Activated naive CD8-positive, alpha-beta T cell treated with anti-CD3 and anti-CD28 coated beads for 36 hours (primary cell): ENCODE data around the gene TMBIM1. TPM values are rescaled to one million over a fixed set of nuclear protein-coding genes. Genes with fewer than 3 reads are reported as not detected.

Experiments
- DNase-seq: peaks from one replicate; pipeline ENCODE4 v3.0.0; 2021
- H3K27ac Mint-ChIP-seq: one replicate; pipeline ENCODE4 v1.8.0; 2022; ENCODE audit warnings: mild to moderate bottlenecking, moderate library complexity, mixed read lengths
- H3K27me3 Mint-ChIP-seq: one replicate; pipeline ENCODE4 v1.8.0; 2022; ENCODE audit warnings: mild to moderate bottlenecking, mixed read lengths
- H3K36me3 Mint-ChIP-seq: one replicate; pipeline ENCODE4 v1.8.0; 2021; ENCODE audit warnings: mild to moderate bottlenecking, mixed read lengths
- H3K4me1 Mint-ChIP-seq: one replicate; pipeline ENCODE4 v1.8.0; 2021; ENCODE audit warnings: mixed read lengths
- H3K4me3 Mint-ChIP-seq: one replicate; pipeline ENCODE4 v1.8.0; 2022; ENCODE audit warnings: mild to moderate bottlenecking, moderate library complexity, mixed read lengths
- H3K9me3 Mint-ChIP-seq: one replicate; pipeline ENCODE4 v1.8.0; 2022; ENCODE audit warnings: mixed read lengths
- total RNA-seq, 2 experiments: library from RNA; stranded (reverse); gene quantifications; one replicate each; pipeline ENCODE4 v1.2.3, GENCODE V29; 2021

Gene TMBIM1
- total RNA-seq, 2 experiments from 2014 or later = 47.5 to 52.2 TPM

DNA sequence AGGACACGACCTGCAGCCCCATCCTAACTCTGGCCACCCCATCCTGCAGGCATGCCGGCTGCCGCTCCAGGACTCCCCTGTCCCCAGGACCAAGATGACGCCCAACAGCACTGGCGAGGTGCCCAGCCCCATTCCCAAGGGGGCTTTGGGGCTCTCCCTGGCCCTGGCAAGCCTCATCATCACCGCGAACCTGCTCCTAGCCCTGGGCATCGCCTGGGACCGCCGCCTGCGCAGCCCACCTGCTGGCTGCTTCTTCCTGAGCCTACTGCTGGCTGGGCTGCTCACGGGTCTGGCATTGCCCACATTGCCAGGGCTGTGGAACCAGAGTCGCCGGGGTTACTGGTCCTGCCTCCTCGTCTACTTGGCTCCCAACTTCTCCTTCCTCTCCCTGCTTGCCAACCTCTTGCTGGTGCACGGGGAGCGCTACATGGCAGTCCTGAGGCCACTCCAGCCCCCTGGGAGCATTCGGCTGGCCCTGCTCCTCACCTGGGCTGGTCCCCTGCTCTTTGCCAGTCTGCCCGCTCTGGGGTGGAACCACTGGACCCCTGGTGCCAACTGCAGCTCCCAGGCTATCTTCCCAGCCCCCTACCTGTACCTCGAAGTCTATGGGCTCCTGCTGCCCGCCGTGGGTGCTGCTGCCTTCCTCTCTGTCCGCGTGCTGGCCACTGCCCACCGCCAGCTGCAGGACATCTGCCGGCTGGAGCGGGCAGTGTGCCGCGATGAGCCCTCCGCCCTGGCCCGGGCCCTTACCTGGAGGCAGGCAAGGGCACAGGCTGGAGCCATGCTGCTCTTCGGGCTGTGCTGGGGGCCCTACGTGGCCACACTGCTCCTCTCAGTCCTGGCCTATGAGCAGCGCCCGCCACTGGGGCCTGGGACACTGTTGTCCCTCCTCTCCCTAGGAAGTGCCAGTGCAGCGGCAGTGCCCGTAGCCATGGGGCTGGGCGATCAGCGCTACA is 29.4 kb downstream of the TMBIM1 start:
- no peak for DNase-seq
- H3K27me3 Mint-ChIP-seq = no peaks in the 10 kb centered on the region
- no peaks in the 10 kb centered on the region for H3K9me3 Mint-ChIP-seq
- H3K4me3 Mint-ChIP-seq = no peak overlapping the region
- H3K27ac Mint-ChIP-seq = no peak overlapping the region
- H3K4me1 Mint-ChIP-seq = peaks cover 22% of the 10 kb centered on the region
- H3K36me3 Mint-ChIP-seq = peaks cover 7% of the 10 kb centered on the region

DNA sequence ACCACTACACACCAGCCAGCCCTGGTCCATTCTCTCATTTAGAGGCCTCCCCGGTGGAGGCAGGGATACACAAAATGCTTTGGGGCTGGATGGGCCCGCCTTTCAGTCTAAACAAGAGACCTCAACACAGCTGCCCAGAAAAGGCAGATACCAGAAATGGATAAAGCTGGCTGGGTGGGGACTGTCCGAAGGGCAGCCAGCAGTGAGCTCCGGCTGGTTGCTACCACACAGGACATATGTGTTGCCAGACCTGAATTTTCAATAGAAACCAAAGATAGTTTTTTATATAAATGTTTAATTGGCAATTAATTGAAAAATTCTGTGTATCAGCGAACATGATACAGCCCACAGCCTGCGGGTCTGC is 30.1 kb downstream of the TMBIM1 start:
- H3K4me1 Mint-ChIP-seq = peaks cover 23% of the 10 kb centered on the region
- DNase-seq = no peak
- no peak overlapping the region for H3K27ac Mint-ChIP-seq
- H3K36me3 Mint-ChIP-seq = peaks cover 4% of the 10 kb centered on the region
- no peak overlapping the region for H3K4me3 Mint-ChIP-seq
- H3K9me3 Mint-ChIP-seq = no peaks in the 10 kb centered on the region
- no peaks in the 10 kb centered on the region for H3K27me3 Mint-ChIP-seq

- no peak for DNase-seq
- Mint-ChIP-seq H3K27me3 (no peaks in the 10 kb centered on the region), H3K9me3 (no peaks in the 10 kb centered on the region), H3K36me3 (peaks cover 4% of the 10 kb centered on the region), H3K4me1 (peaks cover 27% of the 10 kb centered on the region), H3K27ac (peak overlapping the region; percentile 13), H3K4me3 (no peak overlapping the region)
These were observed 30.7 kb downstream of the TMBIM1 start for GRCh38 chr2:218261423-218262236.

- Mint-ChIP-seq H3K4me3 (no peak within 1 kb of the TSS), H3K9me3 (no peaks in the 10 kb centered on the region)
These were observed 31.4 kb downstream of the TMBIM1 start, which contains the start of gene GPBAR1 for GRCh38 chr2:218260742-218261422. Gene GPBAR1, plus strand, starts transcription at chr2:218261015. Its CDS starts 1,710 bp downstream, at chr2:218262725.

DNA sequence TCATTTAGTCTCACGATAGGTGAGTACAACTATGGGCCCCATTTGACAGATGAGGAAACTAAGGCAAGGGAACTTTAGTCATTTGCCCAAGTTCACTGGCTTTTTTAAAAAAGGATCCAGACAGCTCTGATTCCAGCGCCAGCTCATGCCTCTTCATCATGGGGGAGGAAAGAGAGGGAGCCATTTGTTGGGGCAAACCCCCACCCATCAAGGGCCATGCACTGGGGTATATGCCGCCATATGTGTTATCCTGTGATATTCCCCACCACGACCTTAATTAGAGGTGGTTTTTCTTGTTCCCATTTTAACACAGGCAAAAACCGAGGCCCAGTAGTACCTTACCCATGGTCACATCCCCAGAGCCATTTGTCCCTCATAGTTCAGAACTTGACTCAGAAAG is 32.1 kb downstream of the TMBIM1 start:
- H3K9me3 Mint-ChIP-seq = no peaks in the 10 kb centered on the region
- no peak for DNase-seq
- H3K4me3 Mint-ChIP-seq = no peak overlapping the region
- H3K36me3 Mint-ChIP-seq = peaks cover 11% of the 10 kb centered on the region
- H3K4me1 Mint-ChIP-seq = peaks cover 29% of the 10 kb centered on the region
- H3K27me3 Mint-ChIP-seq = no peaks in the 10 kb centered on the region
- H3K27ac Mint-ChIP-seq = no peak overlapping the region

More at GRCh38 chr2:218260742-218261422, 31.4 kb downstream of the TMBIM1 start, which contains the start of gene GPBAR1:
- H3K27ac Mint-ChIP-seq = peak within 1 kb of the TSS; percentile 13
- no peak for DNase-seq
- peaks cover 8% of the 10 kb centered on the region for H3K36me3 Mint-ChIP-seq
- H3K27me3 Mint-ChIP-seq = no peaks in the 10 kb centered on the region
- peaks cover 26% of the 10 kb centered on the region for H3K4me1 Mint-ChIP-seq

DNA sequence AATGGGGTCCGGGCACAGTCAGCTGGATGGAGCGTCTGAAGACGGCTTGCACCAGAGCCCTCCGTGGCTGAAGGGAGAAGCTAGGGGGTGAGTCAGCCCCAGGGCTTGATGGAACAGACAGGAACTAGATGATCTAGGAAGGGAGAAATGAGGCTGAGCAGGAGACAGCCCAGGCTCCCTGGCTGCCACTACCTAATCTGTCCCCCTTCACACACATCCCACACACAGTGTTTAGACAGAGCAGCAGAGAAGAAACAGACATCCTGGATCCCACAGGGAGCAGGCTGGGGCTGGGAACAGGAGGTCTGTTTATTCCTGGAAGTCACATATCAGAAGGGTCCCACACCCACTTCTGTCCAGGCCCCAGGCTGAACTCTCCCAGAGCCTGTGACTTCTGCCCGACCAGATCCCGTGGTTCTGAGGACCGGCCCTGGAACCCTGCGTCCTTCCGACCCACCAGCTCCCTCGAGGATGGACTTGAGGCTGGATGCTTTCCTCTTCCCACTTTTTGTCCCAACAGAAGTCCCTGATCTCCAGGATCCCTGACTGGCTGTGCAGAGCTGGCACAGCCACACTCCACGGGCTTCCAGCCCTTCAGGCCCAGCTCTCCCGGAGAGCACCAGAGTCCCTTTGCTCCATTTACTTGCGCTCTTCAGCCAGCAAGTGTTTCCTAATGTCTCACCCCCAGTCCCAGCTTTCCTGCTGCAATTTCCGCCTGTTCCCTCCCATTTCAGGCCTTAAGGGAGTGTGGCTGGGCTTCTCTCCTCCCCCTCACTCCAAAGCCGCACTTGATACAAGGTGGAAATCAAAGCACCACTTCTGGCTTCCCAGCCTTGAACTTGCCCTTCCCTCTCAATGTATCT is 33.0 kb downstream of the TMBIM1 start:
- Mint-ChIP-seq H3K4me1 (peaks cover 36% of the 10 kb centered on the region), H3K27me3 (no peaks in the 10 kb centered on the region), H3K27ac (peak overlapping the region; percentile 54), H3K9me3 (no peaks in the 10 kb centered on the region), H3K4me3 (no peak overlapping the region), H3K36me3 (peaks cover 15% of the 10 kb centered on the region)
- DNase-seq = no peak

DNA sequence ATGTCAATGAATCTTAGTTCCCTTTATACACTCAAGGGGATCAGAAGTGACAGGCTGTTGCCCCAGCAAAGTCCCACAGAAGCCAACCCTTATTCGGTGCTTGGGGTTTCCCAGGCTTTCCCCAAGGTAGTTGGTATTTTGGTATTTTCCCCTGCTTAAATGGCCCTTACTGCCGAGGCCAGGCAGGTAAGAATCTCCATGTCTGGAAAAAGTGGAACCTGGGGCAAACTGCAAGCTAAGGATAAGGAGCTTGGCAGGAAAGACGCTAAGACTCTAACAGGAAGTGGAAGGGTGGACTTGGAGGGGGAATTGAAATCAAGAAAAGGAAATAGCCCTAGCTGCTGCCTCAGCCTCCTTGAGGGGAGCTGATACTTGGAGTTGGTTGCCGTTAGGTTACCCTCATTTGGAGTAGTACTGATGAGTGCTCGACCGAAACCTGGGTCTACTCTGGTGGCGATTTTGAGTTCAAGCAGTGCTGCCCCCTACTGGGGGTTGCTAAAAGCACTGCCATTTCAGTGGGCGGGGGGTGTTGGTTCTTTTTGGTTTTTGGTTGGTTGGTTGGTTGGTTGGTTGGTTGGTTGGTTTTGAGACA is 34.8 kb downstream of the TMBIM1 start:
- Mint-ChIP-seq H3K9me3 (no peaks in the 10 kb centered on the region), H3K4me1 (peaks cover 33% of the 10 kb centered on the region), H3K27ac (peak overlapping the region; percentile 82), H3K4me3 (no peak overlapping the region), H3K27me3 (no peaks in the 10 kb centered on the region), H3K36me3 (peaks cover 20% of the 10 kb centered on the region)
- peak; percentile 70 for DNase-seq

DNA sequence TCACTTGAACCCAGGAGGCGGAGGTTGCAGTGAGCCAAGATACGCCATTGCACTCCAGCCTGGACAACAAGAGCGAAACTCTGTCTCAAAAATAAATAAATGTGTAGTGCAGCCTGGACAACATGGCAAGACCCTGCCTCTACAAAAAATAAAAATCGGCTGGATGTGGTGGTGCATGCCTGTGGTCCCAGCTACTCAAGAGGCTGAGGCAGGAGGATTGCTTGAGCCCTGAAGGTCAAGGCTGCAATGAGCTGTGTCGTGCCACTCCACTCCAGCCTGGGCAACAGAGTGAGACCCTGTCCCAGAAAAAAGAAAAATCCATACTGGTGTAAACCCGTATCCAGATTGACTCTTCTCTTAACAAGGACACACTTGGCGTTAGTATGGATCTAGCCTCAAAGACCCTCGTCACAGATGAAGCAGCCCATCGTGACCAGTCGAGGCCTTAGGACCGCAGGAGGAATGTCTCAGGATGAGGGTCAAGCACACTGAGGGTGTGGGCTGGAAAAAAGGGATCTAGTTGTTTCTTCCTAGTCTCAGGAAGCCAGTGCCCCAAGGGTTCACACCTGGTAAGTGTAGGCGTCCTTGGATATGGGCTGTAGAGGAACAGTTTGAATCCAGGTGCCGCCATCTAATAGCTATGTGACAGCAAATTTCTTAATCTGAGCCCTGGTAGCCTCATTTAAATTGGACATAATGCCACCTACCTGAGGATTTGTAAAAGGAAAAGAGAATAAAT is 35.5 kb downstream of the TMBIM1 start:
- Mint-ChIP-seq H3K27ac (peak overlapping the region; percentile 82), H3K27me3 (no peaks in the 10 kb centered on the region), H3K9me3 (no peaks in the 10 kb centered on the region), H3K36me3 (peaks cover 20% of the 10 kb centered on the region), H3K4me3 (no peak overlapping the region), H3K4me1 (peaks cover 33% of the 10 kb centered on the region)
- no peak for DNase-seq

DNA sequence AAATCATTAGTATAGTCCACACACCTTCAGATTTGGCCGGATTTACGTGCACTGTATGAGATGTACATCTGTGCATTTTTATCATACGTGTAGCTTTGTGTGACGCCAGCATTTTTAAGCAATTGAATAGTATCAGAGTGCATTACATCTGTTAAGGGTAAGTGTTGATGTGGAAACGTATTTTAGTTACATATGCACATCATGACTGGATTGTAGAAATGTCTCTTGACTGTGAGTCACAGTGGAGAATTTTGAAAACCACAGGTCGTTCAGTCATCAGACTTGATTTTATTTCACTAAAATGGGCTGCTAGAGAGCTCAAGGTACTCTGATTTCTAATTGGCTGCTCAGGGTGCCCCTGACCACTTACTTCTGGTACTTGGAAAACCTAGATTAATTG is 36.9 kb downstream of the TMBIM1 start:
- no peaks in the 10 kb centered on the region for H3K27me3 Mint-ChIP-seq
- no peaks in the 10 kb centered on the region for H3K9me3 Mint-ChIP-seq
- H3K36me3 Mint-ChIP-seq = peaks cover 27% of the 10 kb centered on the region
- H3K4me1 Mint-ChIP-seq = peaks cover 35% of the 10 kb centered on the region
- peak overlapping the region; percentile 60 for H3K27ac Mint-ChIP-seq
- DNase-seq = no peak
- no peak overlapping the region for H3K4me3 Mint-ChIP-seq

- H3K9me3 Mint-ChIP-seq = no peaks in the 10 kb centered on the region
- H3K27ac Mint-ChIP-seq = peak overlapping the region; percentile 51
- H3K4me3 Mint-ChIP-seq = no peak overlapping the region
- peaks cover 39% of the 10 kb centered on the region for H3K4me1 Mint-ChIP-seq
- DNase-seq = no peak
- no peaks in the 10 kb centered on the region for H3K27me3 Mint-ChIP-seq
- H3K36me3 Mint-ChIP-seq = peaks cover 39% of the 10 kb centered on the region
These were observed 39.1 kb downstream of the TMBIM1 start for GRCh38 chr2:218253232-218253625.

- Mint-ChIP-seq H3K27ac (peak overlapping the region; percentile 70), H3K4me1 (peaks cover 37% of the 10 kb centered on the region), H3K9me3 (no peaks in the 10 kb centered on the region), H3K36me3 (peaks cover 39% of the 10 kb centered on the region), H3K4me3 (no peak overlapping the region), H3K27me3 (no peaks in the 10 kb centered on the region)
- DNase-seq = no peak
These were observed 39.6 kb downstream of the TMBIM1 start for GRCh38 chr2:218252509-218253231.

DNA sequence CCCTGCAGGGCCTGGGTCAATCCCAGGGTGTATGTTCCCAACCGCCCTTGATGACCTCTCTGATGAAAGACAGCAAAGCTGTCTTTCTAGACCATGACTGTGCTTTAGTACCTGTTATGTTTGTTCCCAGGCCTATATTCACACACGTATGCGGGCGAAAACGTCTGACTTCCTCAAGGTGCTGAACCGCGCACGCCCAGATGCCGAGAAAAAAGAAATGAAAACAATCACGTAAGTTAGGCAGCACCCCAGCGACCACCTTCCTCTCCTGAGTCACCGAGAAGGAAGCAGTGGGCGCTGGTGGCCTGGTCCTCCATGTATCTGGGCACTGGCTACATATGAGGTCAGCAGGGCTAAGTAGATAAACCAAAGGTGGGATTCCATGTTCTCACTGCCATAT is 42.6 kb downstream of the TMBIM1 start:
- H3K36me3 Mint-ChIP-seq = peaks cover 46% of the 10 kb centered on the region
- H3K27me3 Mint-ChIP-seq = no peaks in the 10 kb centered on the region
- no peak overlapping the region for H3K4me3 Mint-ChIP-seq

GRCh38 chr2:218245214-218245613 is 47.1 kb downstream of the TMBIM1 start:
- H3K9me3 Mint-ChIP-seq = no peaks in the 10 kb centered on the region
- no peak for DNase-seq
- peaks cover 37% of the 10 kb centered on the region for H3K4me1 Mint-ChIP-seq
- H3K27ac Mint-ChIP-seq = peak overlapping the region; percentile 74
- H3K36me3 Mint-ChIP-seq = peaks cover 58% of the 10 kb centered on the region
- H3K4me3 Mint-ChIP-seq = no peak overlapping the region
- no peaks in the 10 kb centered on the region for H3K27me3 Mint-ChIP-seq

More for the DNA sequence above, 42.6 kb downstream of the TMBIM1 start:
- Mint-ChIP-seq H3K27ac (peak overlapping the region; percentile 51), H3K4me1 (peaks cover 29% of the 10 kb centered on the region), H3K9me3 (no peaks in the 10 kb centered on the region)
- DNase-seq = no peak
